ENCODE measurements around the gene SLCO1B1. TPM values are rescaled to one million over a fixed set of nuclear protein-coding genes. Genes with fewer than 3 reads are reported as not detected.

Gene SLCO1B1
- total and polyA plus RNA-seq, 2 experiments from 2014 or later, result 0.24 to 0.50 TPM

DNA sequence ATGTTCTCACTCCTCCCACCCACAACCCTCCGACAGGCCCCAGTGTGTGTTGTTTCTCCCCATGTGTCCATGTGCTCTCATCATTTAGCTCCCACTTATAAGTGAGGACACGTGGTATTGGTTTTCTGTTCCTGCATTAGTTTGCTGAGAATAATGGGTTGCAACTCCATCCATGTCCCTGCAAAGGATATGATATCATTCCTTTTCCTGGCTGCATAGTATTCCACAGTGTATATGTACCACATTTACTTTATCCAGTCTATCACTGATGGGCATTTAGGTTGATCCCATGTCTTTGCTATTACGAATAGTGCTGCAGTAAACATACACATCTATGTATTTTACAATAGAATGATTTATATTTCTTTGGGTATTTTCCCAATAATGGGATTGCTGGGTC, 126.2 kb downstream of the SLCO1B1 start (continued):
- TF ChIP-seq, protein P1, sequence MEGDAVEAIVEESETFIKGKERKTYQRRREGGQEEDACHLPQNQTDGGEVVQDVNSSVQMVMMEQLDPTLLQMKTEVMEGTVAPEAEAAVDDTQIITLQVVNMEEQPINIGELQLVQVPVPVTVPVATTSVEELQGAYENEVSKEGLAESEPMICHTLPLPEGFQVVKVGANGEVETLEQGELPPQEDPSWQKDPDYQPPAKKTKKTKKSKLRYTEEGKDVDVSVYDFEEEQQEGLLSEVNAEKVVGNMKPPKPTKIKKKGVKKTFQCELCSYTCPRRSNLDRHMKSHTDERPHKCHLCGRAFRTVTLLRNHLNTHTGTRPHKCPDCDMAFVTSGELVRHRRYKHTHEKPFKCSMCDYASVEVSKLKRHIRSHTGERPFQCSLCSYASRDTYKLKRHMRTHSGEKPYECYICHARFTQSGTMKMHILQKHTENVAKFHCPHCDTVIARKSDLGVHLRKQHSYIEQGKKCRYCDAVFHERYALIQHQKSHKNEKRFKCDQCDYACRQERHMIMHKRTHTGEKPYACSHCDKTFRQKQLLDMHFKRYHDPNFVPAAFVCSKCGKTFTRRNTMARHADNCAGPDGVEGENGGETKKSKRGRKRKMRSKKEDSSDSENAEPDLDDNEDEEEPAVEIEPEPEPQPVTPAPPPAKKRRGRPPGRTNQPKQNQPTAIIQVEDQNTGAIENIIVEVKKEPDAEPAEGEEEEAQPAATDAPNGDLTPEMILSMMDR (conservative IDR thresholded peaks at IDR 0.05; ENCODE audit: low read depth in 2 of 2), result no peak
- TF ChIP-seq NANOG (IDR thresholded peaks at IDR 0.05; ENCODE audit: borderline replicate concordance), result no peak
- TF ChIP-seq POLR2AphosphoS5 (IDR thresholded peaks at IDR 0.05; ENCODE audit: low read depth), result no peak

DNA sequence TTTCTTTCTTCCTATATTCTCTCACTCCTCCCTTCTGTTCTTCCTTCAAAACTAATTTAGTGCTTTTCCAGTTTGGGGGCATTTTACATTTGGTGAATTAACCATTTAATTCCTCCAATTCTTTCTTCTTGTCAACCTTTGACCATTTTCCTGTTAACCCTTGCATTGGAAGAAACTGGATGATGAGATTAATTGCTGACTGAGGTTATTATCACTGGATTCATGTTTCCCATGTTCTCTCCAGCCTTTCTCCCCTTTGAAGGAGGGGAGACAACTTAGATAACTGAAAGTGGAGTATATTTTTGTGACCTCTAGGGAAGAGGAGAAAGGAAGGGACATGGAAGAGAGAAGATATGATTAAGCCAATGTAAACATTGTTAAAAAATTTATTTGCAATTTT, 133.2 kb downstream of the SLCO1B1 start:
- H3K4me1 ChIP-seq (ENCODE audit: insufficient read depth), result no peaks in the 10 kb centered on the region
- DNase-seq (ENCODE audit: low spot score) (no peak), ATAC-seq (no peak)
- no peak overlapping the region for H3K4me2 ChIP-seq
- H3K4me3 ChIP-seq, result no peak overlapping the region
- H3K27me3 Mint-ChIP-seq (ENCODE audit: insufficient read depth, low read depth, poor library complexity), result no peaks in the 10 kb centered on the region
- H4K20me1 ChIP-seq (replicated peaks; ENCODE audit: insufficient read depth), result no peaks in the 10 kb centered on the region
- H3K4me3 Mint-ChIP-seq, result no peak overlapping the region
- H3K9me2 ChIP-seq (ENCODE audit: insufficient read depth), result no peaks in the 10 kb centered on the region; the same call in 1 of the 2 replicates
- no peaks in the 10 kb centered on the region for H3K27me3 ChIP-seq (ENCODE audit: insufficient read depth)
- peaks cover 2% of the 10 kb centered on the region; the same call in 1 of the 2 replicates for H3K36me3 ChIP-seq (ENCODE audit: insufficient read depth)
- peaks cover 12% of the 10 kb centered on the region; the same call in 2 of the 3 replicates for H3K36me3 Mint-ChIP-seq (ENCODE audit: low read depth)
- no peaks in the 10 kb centered on the region for H3F3A ChIP-seq (replicated peaks; ENCODE audit: low read depth)
- no peaks in the 10 kb centered on the region for H3K79me2 ChIP-seq (replicated peaks; ENCODE audit: insufficient read depth)
- no peak overlapping the region for H3K27ac Mint-ChIP-seq
- H3K4me1 Mint-ChIP-seq, result no peaks in the 10 kb centered on the region
- H3K27ac ChIP-seq (ENCODE audit: low read depth), result no peak overlapping the region
- peaks cover 20% of the 10 kb centered on the region for H3K9me3 Mint-ChIP-seq
- H2AFZ ChIP-seq, result no peak overlapping the region
- no peak for TF ChIP-seq ZNF114 (CRISPR knock-in tag; IDR thresholded peaks at IDR 0.05)
- TF ChIP-seq STAT1 (IDR thresholded peaks at IDR 0.05; ENCODE audit: unreplicated experiment), result no peak
- TF ChIP-seq ZNF331 (CRISPR knock-in tag; IDR thresholded peaks at IDR 0.05; ENCODE audit: low read depth), result no peak
- TF ChIP-seq, protein P2, sequence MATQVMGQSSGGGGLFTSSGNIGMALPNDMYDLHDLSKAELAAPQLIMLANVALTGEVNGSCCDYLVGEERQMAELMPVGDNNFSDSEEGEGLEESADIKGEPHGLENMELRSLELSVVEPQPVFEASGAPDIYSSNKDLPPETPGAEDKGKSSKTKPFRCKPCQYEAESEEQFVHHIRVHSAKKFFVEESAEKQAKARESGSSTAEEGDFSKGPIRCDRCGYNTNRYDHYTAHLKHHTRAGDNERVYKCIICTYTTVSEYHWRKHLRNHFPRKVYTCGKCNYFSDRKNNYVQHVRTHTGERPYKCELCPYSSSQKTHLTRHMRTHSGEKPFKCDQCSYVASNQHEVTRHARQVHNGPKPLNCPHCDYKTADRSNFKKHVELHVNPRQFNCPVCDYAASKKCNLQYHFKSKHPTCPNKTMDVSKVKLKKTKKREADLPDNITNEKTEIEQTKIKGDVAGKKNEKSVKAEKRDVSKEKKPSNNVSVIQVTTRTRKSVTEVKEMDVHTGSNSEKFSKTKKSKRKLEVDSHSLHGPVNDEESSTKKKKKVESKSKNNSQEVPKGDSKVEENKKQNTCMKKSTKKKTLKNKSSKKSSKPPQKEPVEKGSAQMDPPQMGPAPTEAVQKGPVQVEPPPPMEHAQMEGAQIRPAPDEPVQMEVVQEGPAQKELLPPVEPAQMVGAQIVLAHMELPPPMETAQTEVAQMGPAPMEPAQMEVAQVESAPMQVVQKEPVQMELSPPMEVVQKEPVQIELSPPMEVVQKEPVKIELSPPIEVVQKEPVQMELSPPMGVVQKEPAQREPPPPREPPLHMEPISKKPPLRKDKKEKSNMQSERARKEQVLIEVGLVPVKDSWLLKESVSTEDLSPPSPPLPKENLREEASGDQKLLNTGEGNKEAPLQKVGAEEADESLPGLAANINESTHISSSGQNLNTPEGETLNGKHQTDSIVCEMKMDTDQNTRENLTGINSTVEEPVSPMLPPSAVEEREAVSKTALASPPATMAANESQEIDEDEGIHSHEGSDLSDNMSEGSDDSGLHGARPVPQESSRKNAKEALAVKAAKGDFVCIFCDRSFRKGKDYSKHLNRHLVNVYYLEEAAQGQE (IDR thresholded peaks at IDR 0.05; ENCODE audit: unreplicated experiment), result no peak
- no peak for TF ChIP-seq EZH2phosphoT487 (IDR thresholded peaks at IDR 0.05; ENCODE audit: unreplicated experiment)
- no peak for TF ChIP-seq POLR2AphosphoS5 (IDR thresholded peaks at IDR 0.05; ENCODE audit: low read depth)
- no peak for TF ChIP-seq EZH2 (IDR thresholded peaks at IDR 0.05; ENCODE audit: low read depth, unreplicated experiment)
- TF ChIP-seq JUNB (IDR thresholded peaks at IDR 0.05; ENCODE audit: unreplicated experiment), result no peak
- no peak for TF ChIP-seq NANOG (IDR thresholded peaks at IDR 0.05; ENCODE audit: borderline replicate concordance)
- TF ChIP-seq, protein P1 (conservative IDR thresholded peaks at IDR 0.05; ENCODE audit: low read depth in 2 of 2), result no peak
- no peak for TF ChIP-seq CREB1 (CRISPR knock-in tag; IDR thresholded peaks at IDR 0.05; ENCODE audit: low read depth)
- TF ChIP-seq, protein P3, sequence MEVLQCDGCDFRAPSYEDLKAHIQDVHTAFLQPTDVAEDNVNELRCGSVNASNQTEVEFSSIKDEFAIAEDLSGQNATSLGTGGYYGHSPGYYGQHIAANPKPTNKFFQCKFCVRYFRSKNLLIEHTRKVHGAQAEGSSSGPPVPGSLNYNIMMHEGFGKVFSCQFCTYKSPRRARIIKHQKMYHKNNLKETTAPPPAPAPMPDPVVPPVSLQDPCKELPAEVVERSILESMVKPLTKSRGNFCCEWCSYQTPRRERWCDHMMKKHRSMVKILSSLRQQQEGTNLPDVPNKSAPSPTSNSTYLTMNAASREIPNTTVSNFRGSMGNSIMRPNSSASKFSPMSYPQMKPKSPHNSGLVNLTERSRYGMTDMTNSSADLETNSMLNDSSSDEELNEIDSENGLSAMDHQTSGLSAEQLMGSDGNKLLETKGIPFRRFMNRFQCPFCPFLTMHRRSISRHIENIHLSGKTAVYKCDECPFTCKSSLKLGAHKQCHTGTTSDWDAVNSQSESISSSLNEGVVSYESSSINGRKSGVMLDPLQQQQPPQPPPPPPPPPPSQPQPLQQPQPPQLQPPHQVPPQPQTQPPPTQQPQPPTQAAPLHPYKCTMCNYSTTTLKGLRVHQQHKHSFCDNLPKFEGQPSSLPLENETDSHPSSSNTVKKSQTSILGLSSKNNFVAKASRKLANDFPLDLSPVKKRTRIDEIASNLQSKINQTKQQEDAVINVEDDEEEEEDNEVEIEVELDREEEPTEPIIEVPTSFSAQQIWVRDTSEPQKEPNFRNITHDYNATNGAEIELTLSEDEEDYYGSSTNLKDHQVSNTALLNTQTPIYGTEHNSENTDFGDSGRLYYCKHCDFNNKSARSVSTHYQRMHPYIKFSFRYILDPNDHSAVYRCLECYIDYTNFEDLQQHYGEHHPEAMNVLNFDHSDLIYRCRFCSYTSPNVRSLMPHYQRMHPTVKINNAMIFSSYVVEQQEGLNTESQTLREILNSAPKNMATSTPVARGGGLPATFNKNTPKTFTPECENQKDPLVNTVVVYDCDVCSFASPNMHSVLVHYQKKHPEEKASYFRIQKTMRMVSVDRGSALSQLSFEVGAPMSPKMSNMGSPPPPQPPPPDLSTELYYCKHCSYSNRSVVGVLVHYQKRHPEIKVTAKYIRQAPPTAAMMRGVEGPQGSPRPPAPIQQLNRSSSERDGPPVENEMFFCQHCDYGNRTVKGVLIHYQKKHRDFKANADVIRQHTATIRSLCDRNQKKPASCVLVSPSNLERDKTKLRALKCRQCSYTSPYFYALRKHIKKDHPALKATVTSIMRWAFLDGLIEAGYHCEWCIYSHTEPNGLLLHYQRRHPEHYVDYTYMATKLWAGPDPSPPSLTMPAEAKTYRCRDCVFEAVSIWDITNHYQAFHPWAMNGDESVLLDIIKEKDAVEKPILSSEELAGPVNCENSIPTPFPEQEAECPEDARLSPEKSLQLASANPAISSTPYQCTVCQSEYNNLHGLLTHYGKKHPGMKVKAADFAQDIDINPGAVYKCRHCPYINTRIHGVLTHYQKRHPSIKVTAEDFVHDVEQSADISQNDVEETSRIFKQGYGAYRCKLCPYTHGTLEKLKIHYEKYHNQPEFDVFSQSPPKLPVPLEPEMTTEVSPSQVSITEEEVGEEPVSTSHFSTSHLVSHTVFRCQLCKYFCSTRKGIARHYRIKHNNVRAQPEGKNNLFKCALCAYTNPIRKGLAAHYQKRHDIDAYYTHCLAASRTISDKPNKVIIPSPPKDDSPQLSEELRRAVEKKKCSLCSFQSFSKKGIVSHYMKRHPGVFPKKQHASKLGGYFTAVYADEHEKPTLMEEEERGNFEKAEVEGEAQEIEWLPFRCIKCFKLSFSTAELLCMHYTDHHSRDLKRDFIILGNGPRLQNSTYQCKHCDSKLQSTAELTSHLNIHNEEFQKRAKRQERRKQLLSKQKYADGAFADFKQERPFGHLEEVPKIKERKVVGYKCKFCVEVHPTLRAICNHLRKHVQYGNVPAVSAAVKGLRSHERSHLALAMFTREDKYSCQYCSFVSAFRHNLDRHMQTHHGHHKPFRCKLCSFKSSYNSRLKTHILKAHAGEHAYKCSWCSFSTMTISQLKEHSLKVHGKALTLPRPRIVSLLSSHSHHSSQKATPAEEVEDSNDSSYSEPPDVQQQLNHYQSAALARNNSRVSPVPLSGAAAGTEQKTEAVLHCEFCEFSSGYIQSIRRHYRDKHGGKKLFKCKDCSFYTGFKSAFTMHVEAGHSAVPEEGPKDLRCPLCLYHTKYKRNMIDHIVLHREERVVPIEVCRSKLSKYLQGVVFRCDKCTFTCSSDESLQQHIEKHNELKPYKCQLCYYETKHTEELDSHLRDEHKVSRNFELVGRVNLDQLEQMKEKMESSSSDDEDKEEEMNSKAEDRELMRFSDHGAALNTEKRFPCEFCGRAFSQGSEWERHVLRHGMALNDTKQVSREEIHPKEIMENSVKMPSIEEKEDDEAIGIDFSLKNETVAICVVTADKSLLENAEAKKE (CRISPR knock-in tag; IDR thresholded peaks at IDR 0.05), result no peak

All from GM23338 (cell line).